Endodermal cell (in vitro differentiated cells): ENCODE measurements around the gene KPNA4. TPM values are rescaled to one million over a fixed set of nuclear protein-coding genes. Genes with fewer than 3 reads are reported as not detected.

Experiments used
- DNase-seq: peaks from one replicate; pipeline ENCODE4 v3.0.0-alpha.2; 2017
- H3K27ac ChIP-seq: 2 replicates; pipeline ENCODE4 v1.5.1; 2013; ENCODE audit warnings: mild to moderate bottlenecking, low read depth, low read length, moderate library complexity
- H3K27me3 ChIP-seq: 2 replicates; pipeline ENCODE4 v1.6.1; 2013; ENCODE audit warnings: mild to moderate bottlenecking, low read length, moderate library complexity; ENCODE audit not compliant: insufficient read depth, control insufficient read depth, poor library complexity, severe bottlenecking
- H3K36me3 ChIP-seq: 2 replicates; pipeline ENCODE4 v1.7.0; 2013; ENCODE audit warnings: mild to moderate bottlenecking, low read length, moderate library complexity; ENCODE audit not compliant: control insufficient read depth, insufficient read depth
- H3K4me1 ChIP-seq: one replicate; pipeline ENCODE4 v1.7.0; 2013; ENCODE audit warnings: low read length; ENCODE audit not compliant: control insufficient read depth, insufficient read depth
- H3K4me3 ChIP-seq: 2 replicates; pipeline ENCODE4 v1.5.1; 2013; ENCODE audit warnings: mild to moderate bottlenecking, low read length, moderate library complexity
- H3K9ac ChIP-seq: 2 replicates; pipeline ENCODE4 v1.6.1; 2013; ENCODE audit warnings: mild to moderate bottlenecking, low read length, moderate library complexity; ENCODE audit not compliant: poor library complexity, severe bottlenecking; ENCODE audit errors: extremely low read depth
- H3K9me3 ChIP-seq: 2 replicates; pipeline ENCODE4 v1.6.1; 2013; ENCODE audit warnings: mild to moderate bottlenecking, low read length, moderate library complexity; ENCODE audit not compliant: control insufficient read depth
- H3K27ac Mint-ChIP-seq: 2 replicates; pipeline ENCODE4 v1.8.0; 2020; ENCODE audit warnings: mixed read lengths
- H3K27me3 Mint-ChIP-seq: 2 replicates; pipeline ENCODE4 v1.8.0; 2021; ENCODE audit warnings: mild to moderate bottlenecking, mixed read lengths; ENCODE audit not compliant: insufficient read depth
- H3K36me3 Mint-ChIP-seq: 2 replicates; pipeline ENCODE4 v1.8.0; 2020; ENCODE audit warnings: low read depth, mixed read lengths
- H3K4me1 Mint-ChIP-seq: 2 replicates; pipeline ENCODE4 v1.8.0; 2020; ENCODE audit warnings: mixed read lengths
- H3K4me3 Mint-ChIP-seq: 2 replicates; pipeline ENCODE4 v1.8.0; 2020; ENCODE audit warnings: mild to moderate bottlenecking, moderate library complexity, mixed read lengths
- H3K9me3 Mint-ChIP-seq: 2 replicates; pipeline ENCODE4 v1.8.0; 2020; ENCODE audit warnings: mild to moderate bottlenecking, mixed read lengths
- CTCF ChIP-seq: fragments of 200-600 bp; sonication (generic); conservative IDR thresholded peaks from 2 replicates; pipeline ENCODE4 v1.5.0; 2021; ENCODE audit warnings: antibody characterized with exemption, mild to moderate bottlenecking
- WGBS, 2 experiments: methylation state at CpG; one replicate each; pipeline versions ENCODE4 v1.1.5 to v1.1.7; 2013; ENCODE audit warnings: missing lambda C conversion rate in 2 of 2, mixed read lengths in 1 of 2; ENCODE audit not compliant: insufficient coverage in 1 of 2, insufficient read length in 1 of 2; 5-methylcytosine and 5-hydroxymethylcytosine counted together
- total RNA-seq, 2 donors: library from RNA; stranded (reverse); fragmentation: NEBNext Ultra II Directional in 1 of 2; extraction: Animal tissue kit (Norgen Biotek cat#: 25700) in 1 of 2; gene quantifications; 2 replicates in 1 of 2; 3 replicates in 1 of 2; pipeline ENCODE4 v1.2.1, GENCODE V29; 2021

The KPNA4 gene
- total RNA-seq, 2 donors from 2014 or later: 65.2 to 73.0 TPM

GRCh38 chr3:160545504-160545871 lies 19.9 kb downstream of the KPNA4 start:
- Mint-ChIP-seq H3K4me1 (peaks cover 6% of the 10 kb centered on the region), H3K9me3 (peaks cover 16% of the 10 kb centered on the region), H3K27ac (peak overlapping the region; percentile 8), H3K4me3 (no peak overlapping the region), H3K36me3 (peaks cover 18% of the 10 kb centered on the region), H3K27me3 (no peaks in the 10 kb centered on the region)
- TF ChIP-seq CTCF: no peak
- Histone ChIP-seq H3K27me3 (no peaks in the 10 kb centered on the region), H3K9ac (no peak overlapping the region), H3K36me3 (peaks cover 13% of the 10 kb centered on the region), H3K4me3 (no peak overlapping the region), H3K4me1 (no peaks in the 10 kb centered on the region), H3K9me3 (peaks cover 20% of the 10 kb centered on the region), H3K27ac (no peak overlapping the region)
- WGBS, 2 experiments: 97 to 100% methylated on average over 3 of the region's 3 CpGs
- no peak for DNase-seq

GRCh38 chr3:160544844-160545503 lies 20.4 kb downstream of the KPNA4 start:
- Mint-ChIP-seq H3K4me1 (peaks cover 6% of the 10 kb centered on the region), H3K27me3 (no peaks in the 10 kb centered on the region), H3K4me3 (no peak overlapping the region), H3K9me3 (peaks cover 11% of the 10 kb centered on the region), H3K27ac (peak overlapping the region; percentile 8), H3K36me3 (peaks cover 13% of the 10 kb centered on the region)
- H3K27ac ChIP-seq: no peak overlapping the region
- H3K4me3 ChIP-seq: no peak overlapping the region
- no peak for DNase-seq
- peaks cover 15% of the 10 kb centered on the region for H3K9me3 ChIP-seq
- no peaks in the 10 kb centered on the region for H3K27me3 ChIP-seq
- H3K4me1 ChIP-seq: no peaks in the 10 kb centered on the region
- no peak for TF ChIP-seq CTCF
- H3K9ac ChIP-seq: no peak overlapping the region
- peaks cover 8% of the 10 kb centered on the region for H3K36me3 ChIP-seq
- WGBS, 2 experiments: 97 to 100% methylated on average over 1 to 2 of the region's 2 CpGs

GRCh38 chr3:160540551-160540950 lies 24.8 kb downstream of the KPNA4 start:
- Mint-ChIP-seq H3K4me1 (peaks cover 11% of the 10 kb centered on the region), H3K27me3 (no peaks in the 10 kb centered on the region), H3K36me3 (peaks cover 3% of the 10 kb centered on the region), H3K4me3 (no peak overlapping the region), H3K9me3 (no peaks in the 10 kb centered on the region), H3K27ac (no peak overlapping the region)
- H3K9ac ChIP-seq: no peak overlapping the region
- no peak for DNase-seq
- H3K27ac ChIP-seq: no peak overlapping the region
- no peak overlapping the region for H3K4me3 ChIP-seq
- peaks cover 3% of the 10 kb centered on the region for H3K4me1 ChIP-seq
- 90 to 92% methylated on average over 2 of the region's 2 CpGs for WGBS, 2 experiments
- H3K9me3 ChIP-seq: no peaks in the 10 kb centered on the region
- H3K36me3 ChIP-seq: peaks cover 7% of the 10 kb centered on the region
- H3K27me3 ChIP-seq: no peaks in the 10 kb centered on the region
- no peak for TF ChIP-seq CTCF
